ENCODE data around the gene RNASE9. TPM values are rescaled to one million over a fixed set of nuclear protein-coding genes. Genes with fewer than 3 reads are reported as not detected.

RNASE9 gene
- total and polyA plus RNA-seq, 9 of the 15 experiments (the other 6 are each of a cell fraction or from before 2014, with no cell fraction given), result not detected

GRCh38 chr14:20539906-20540305 is 20.9 kb downstream of the RNASE9 start:
- Histone ChIP-seq H4K20me1 (replicated peaks; ENCODE audit: control insufficient read depth, insufficient read depth, low read length) (no peaks in the 10 kb centered on the region), H3K9ac (ENCODE audit: insufficient read depth in 1 of 2, low read depth in 2 of 2, low read length in 2 of 2) (no peak overlapping the region), H3K27ac (ENCODE audit: extremely low read depth, low read depth, low read length) (no peak overlapping the region), H3K4me1 (replicated peaks in 1 of 2; ENCODE audit: control insufficient read depth in 2 of 2, insufficient read depth in 2 of 2, low read length in 2 of 2) (no peaks in the 10 kb centered on the region), H3K4me3 (no peak overlapping the region), H3K9me1 (ENCODE audit: control insufficient read depth, insufficient read depth, low read length) (no peaks in the 10 kb centered on the region), H3K79me2 (ENCODE audit: control insufficient read depth, insufficient read depth, low read length) (no peaks in the 10 kb centered on the region), H3K9me3 (replicated peaks; ENCODE audit: control insufficient read depth, insufficient read depth, low read depth, low read length) (no peaks in the 10 kb centered on the region), H3K27me3 (ENCODE audit: control insufficient read depth in 2 of 2, insufficient read depth in 2 of 2, low read length in 2 of 2) (no peaks in the 10 kb centered on the region), H3K4me2 (ENCODE audit: insufficient read depth, low read length) (no peak overlapping the region), H2AFZ (ENCODE audit: low read depth, low read length) (no peak overlapping the region), H3K36me3 (ENCODE audit: control insufficient read depth, insufficient read depth, low read length) (no peaks in the 10 kb centered on the region)
- FAIRE-seq, result no peak
- BruUV-seq (replicated peaks), result no TSS peak
- no peak for DNase-seq (ENCODE audit: extremely low read depth in 1 of 4, low spot score in 3 of 4)
- TF ChIP-seq RBM17 (IDR thresholded peaks at IDR 0.05; ENCODE audit: borderline replicate concordance, low read depth, low read length) (no peak), PCBP2 (IDR thresholded peaks at IDR 0.05; ENCODE audit: low read depth, low read length, poor library complexity, severe bottlenecking) (no peak), CLOCK (CRISPR knock-in tag; IDR thresholded peaks at IDR 0.05; ENCODE audit: borderline replicate concordance) (no peak), STAG1 (CRISPR knock-in tag; IDR thresholded peaks at IDR 0.05; ENCODE audit: borderline replicate concordance) (no peak), HDAC6 (IDR thresholded peaks at IDR 0.05; ENCODE audit: low read depth, low read length) (no peak)
- in situ Hi-C loops (cut with MboI), result no loop called here
- ATAC-seq, result no peak
- ChIA-PET CTCF (ENCODE audit: low intra/inter-chr PET ratio) (no interaction called here), POLR2A (interaction anchor here (0.6 to 0.7 kb wide), 2 partner anchors 14 to 17 kb away, joined by 3 read pairs; no protein-coding TSS in a partner anchor)
- intact Hi-C loops (cut with micrococcal nuclease), result no loop called here
- 20% methylated on average over 4 of the region's 4 CpGs for WGBS (ENCODE audit: insufficient coverage, low coverage, missing lambda C conversion rate)
